ENCODE data around the gene NFASC. TPM values are rescaled to one million over a fixed set of nuclear protein-coding genes. Genes with fewer than 3 reads are reported as not detected.
A peak's percentile ranks its signal among the peaks of the same experiment; 100 is the strongest.

NFASC gene
- total RNA-seq, 1 experiment from 2014 or later: 1.6 TPM

DNA sequence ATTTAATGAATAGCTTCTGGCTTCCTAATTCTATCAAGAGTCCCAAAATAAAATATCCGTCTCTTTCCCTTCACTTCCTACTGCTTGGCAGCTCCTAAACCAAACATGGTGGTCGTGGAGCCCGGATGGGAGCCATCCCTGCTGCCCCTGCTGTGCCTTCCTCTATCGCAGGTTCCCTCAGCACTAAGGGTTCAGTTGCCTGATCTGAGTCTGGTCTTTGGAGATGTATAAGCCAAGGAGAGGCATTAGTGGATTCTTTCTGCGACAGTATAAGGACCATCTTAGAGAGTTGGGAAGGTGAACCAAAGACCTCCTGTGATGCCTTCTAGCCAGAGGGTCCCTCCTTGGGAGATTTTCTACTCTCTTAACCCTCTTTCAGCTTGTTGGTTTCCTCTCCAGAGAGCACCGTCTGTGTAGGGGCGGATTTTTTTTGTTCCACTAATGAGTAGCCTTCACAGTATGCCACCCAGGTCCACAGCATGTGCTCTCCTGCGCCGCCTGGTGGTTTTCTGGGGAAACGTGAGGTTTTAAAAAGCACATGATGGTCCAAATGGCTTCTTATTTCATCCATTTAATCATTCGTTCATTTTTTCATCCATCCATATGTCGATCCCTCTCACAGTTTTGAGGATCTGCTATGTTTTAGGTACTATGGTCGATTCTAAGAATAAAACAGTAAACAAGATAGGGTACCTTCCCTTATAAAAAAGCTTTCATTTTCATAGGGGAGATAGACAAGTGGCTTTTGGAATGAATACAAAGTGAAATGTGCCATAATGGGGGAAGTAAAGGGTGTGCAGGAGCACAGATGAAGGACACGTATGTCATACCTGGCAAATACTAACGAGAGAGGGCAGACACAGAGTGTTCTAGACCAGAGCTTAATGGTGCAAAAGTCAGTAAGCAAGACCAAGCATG is 71.0 kb downstream of the NFASC start:
- no peaks in the 10 kb centered on the region for H3K79me2 ChIP-seq (ENCODE audit: low read length)
- H2AFZ ChIP-seq (ENCODE audit: low read length): no peak overlapping the region
- no peak overlapping the region for H3K4me3 ChIP-seq (ENCODE audit: low read length)
- ATAC-seq (peak; percentile 67), DNase-seq (peak; percentile 85)
- no peaks in the 10 kb centered on the region for H3K36me3 ChIP-seq (ENCODE audit: low read depth, low read length)
- intact Hi-C loops (cut with micrococcal nuclease): loop anchor here (5.0 kb wide), 1 partner anchor 114 kb away; no protein-coding TSS in a partner anchor
- H3K4me2 ChIP-seq (ENCODE audit: low read length): no peak overlapping the region
- no peaks in the 10 kb centered on the region for H4K20me1 ChIP-seq (ENCODE audit: low read length)
- no TSS peak for BruUV-seq (replicated peaks)
- H3K27ac ChIP-seq (ENCODE audit: low read length): no peak overlapping the region
- no peak overlapping the region for H3K9ac ChIP-seq (ENCODE audit: low read length)
- no peaks in the 10 kb centered on the region for H3F3A ChIP-seq (ENCODE audit: low read length, unreplicated experiment)
- no peaks in the 10 kb centered on the region for H3K4me1 ChIP-seq (ENCODE audit: insufficient read depth, low read length)
- ChIA-PET POLR2A (ENCODE audit: unreplicated experiment) (interaction anchor here (0.6 kb wide), 1 partner anchor 15 kb away, joined by 11 read pairs; no protein-coding TSS in a partner anchor), CTCF (no interaction called here)
- H3K27me3 ChIP-seq (ENCODE audit: low read length): peaks cover 70% of the 10 kb centered on the region
- no peaks in the 10 kb centered on the region for H3K9me3 ChIP-seq (ENCODE audit: low read length)
- H3K9me2 ChIP-seq (replicated peaks; ENCODE audit: low read length): no peaks in the 10 kb centered on the region
- no peak for TF ChIP-seq EZH2phosphoT487 (IDR thresholded peaks at IDR 0.05; ENCODE audit: borderline replicate concordance, low read length)
- TF ChIP-seq, protein P1, sequence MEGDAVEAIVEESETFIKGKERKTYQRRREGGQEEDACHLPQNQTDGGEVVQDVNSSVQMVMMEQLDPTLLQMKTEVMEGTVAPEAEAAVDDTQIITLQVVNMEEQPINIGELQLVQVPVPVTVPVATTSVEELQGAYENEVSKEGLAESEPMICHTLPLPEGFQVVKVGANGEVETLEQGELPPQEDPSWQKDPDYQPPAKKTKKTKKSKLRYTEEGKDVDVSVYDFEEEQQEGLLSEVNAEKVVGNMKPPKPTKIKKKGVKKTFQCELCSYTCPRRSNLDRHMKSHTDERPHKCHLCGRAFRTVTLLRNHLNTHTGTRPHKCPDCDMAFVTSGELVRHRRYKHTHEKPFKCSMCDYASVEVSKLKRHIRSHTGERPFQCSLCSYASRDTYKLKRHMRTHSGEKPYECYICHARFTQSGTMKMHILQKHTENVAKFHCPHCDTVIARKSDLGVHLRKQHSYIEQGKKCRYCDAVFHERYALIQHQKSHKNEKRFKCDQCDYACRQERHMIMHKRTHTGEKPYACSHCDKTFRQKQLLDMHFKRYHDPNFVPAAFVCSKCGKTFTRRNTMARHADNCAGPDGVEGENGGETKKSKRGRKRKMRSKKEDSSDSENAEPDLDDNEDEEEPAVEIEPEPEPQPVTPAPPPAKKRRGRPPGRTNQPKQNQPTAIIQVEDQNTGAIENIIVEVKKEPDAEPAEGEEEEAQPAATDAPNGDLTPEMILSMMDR (conservative IDR thresholded peaks at IDR 0.05; ENCODE audit: low read depth, low read length): peak; percentile 98
- no peak for TF ChIP-seq EZH2 (IDR thresholded peaks at IDR 0.05; ENCODE audit: low read length, unreplicated experiment)

DNA sequence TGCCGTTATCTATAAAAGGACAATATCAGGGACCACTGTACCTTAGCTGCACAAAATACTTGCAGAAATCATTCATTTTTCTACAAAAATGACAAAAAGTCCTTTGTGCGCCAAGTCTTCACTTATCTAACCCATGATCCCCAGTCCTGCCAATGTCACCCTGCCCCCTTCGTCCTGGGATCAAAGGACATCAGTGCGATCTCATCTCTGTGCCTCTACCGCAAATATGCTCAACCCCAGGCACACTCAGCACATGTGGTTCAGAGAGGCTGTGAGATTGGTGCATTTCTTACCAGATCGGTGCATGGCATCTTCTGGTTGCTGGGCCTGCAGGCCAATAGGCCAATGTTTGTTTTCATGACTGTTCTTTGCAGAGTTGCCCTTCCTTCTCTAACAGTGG is 72.8 kb downstream of the NFASC start:
- ATAC-seq: no peak

More for the DNA sequence above, 72.8 kb downstream of the NFASC start:
- no peak overlapping the region for H2AFZ ChIP-seq (ENCODE audit: low read length)
- H4K20me1 ChIP-seq (ENCODE audit: low read length): no peaks in the 10 kb centered on the region
- ChIA-PET POLR2A (ENCODE audit: unreplicated experiment) (no interaction called here), CTCF (interaction anchor here (1.0 kb wide), 1 partner anchor 136 kb away, joined by 3 read pairs; no protein-coding TSS in a partner anchor)
- intact Hi-C loops (cut with micrococcal nuclease): loop anchor here (5.0 kb wide), 1 partner anchor 116 kb away; no protein-coding TSS in a partner anchor
- no peaks in the 10 kb centered on the region for H3K79me2 ChIP-seq (ENCODE audit: low read length)
- no peaks in the 10 kb centered on the region for H3K9me2 ChIP-seq (replicated peaks; ENCODE audit: low read length)
- H3K4me3 ChIP-seq (ENCODE audit: low read length): no peak overlapping the region
- H3K27me3 ChIP-seq (ENCODE audit: low read length): peaks cover 67% of the 10 kb centered on the region
- H3K9me3 ChIP-seq (ENCODE audit: low read length): no peaks in the 10 kb centered on the region
- H3K9ac ChIP-seq (ENCODE audit: low read length): no peak overlapping the region
- no peaks in the 10 kb centered on the region for H3F3A ChIP-seq (ENCODE audit: low read length, unreplicated experiment)
- BruUV-seq (replicated peaks): no TSS peak
- no peaks in the 10 kb centered on the region for H3K36me3 ChIP-seq (ENCODE audit: low read depth, low read length)
- H3K4me1 ChIP-seq (ENCODE audit: insufficient read depth, low read length): no peaks in the 10 kb centered on the region
- H3K27ac ChIP-seq (ENCODE audit: low read length): no peak overlapping the region
- no peak overlapping the region for H3K4me2 ChIP-seq (ENCODE audit: low read length)
- TF ChIP-seq, protein P1 (conservative IDR thresholded peaks at IDR 0.05; ENCODE audit: low read depth, low read length): no peak
- TF ChIP-seq EZH2phosphoT487 (IDR thresholded peaks at IDR 0.05; ENCODE audit: borderline replicate concordance, low read length): no peak
- TF ChIP-seq EZH2 (IDR thresholded peaks at IDR 0.05; ENCODE audit: low read length, unreplicated experiment): no peak
- no peak for DNase-seq
